ENCODE data around the gene RIMKLA.

Gene RIMKLA

GRCh38 chr1:42420121-42420520 is 39.5 kb downstream of the RIMKLA start:
- no peak for TF ChIP-seq CTCF (IDR thresholded peaks at IDR 0.05; ENCODE audit: low read depth, low read length)
- no peak for DNase-seq (ENCODE audit: extremely low read depth, low read depth)

- peak; percentile 27 for DNase-seq (ENCODE audit: extremely low read depth, low read depth)
- no peak for TF ChIP-seq CTCF (IDR thresholded peaks at IDR 0.05; ENCODE audit: low read depth, low read length)
These were observed 40.5 kb downstream of the RIMKLA start for GRCh38 chr1:42420911-42421585.

GRCh38 chr1:42422737-42423136 is 42.1 kb downstream of the RIMKLA start:
- DNase-seq (ENCODE audit: extremely low read depth, low read depth) = no peak
- no peak for TF ChIP-seq CTCF (IDR thresholded peaks at IDR 0.05; ENCODE audit: low read depth, low read length)

- TF ChIP-seq CTCF (IDR thresholded peaks at IDR 0.05; ENCODE audit: low read depth, low read length) = no peak
- DNase-seq (ENCODE audit: extremely low read depth, low read depth) = no peak
These were observed 43.1 kb downstream of the RIMKLA start for GRCh38 chr1:42423681-42424080.

GRCh38 chr1:42424201-42424600 is 43.6 kb downstream of the RIMKLA start:
- DNase-seq (ENCODE audit: extremely low read depth, low read depth) = no peak
- no peak for TF ChIP-seq CTCF (IDR thresholded peaks at IDR 0.05; ENCODE audit: low read depth, low read length)

GRCh38 chr1:42427240-42427639 is 46.6 kb downstream of the RIMKLA start:
- no peak for TF ChIP-seq CTCF (IDR thresholded peaks at IDR 0.05; ENCODE audit: low read depth, low read length)
- DNase-seq (ENCODE audit: extremely low read depth, low read depth) = no peak

GRCh38 chr1:42429603-42430002 is 49.0 kb downstream of the RIMKLA start:
- no peak for DNase-seq (ENCODE audit: extremely low read depth, low read depth)
- TF ChIP-seq CTCF (IDR thresholded peaks at IDR 0.05; ENCODE audit: low read depth, low read length) = no peak
